Right atrium auricular region (tissue), 2 donors: ENCODE measurements around the gene LNX2. TPM values are rescaled to one million over a fixed set of nuclear protein-coding genes. Genes with fewer than 3 reads are reported as not detected.

Experiments used
- DNase-seq: peaks from one replicate; pipeline ENCODE4 v3.0.0-alpha.2; 2019; ENCODE audit warnings: low spot score
- H3K27ac ChIP-seq, 2 donors: fragments of 200-600 bp; sonication (generic); 1 replicate in 1 of 2; 2 replicates in 1 of 2; pipeline ENCODE4 v1.5.1; 2016 to 2019
- H3K27me3 ChIP-seq, 2 donors: fragments of 200-600 bp; sonication (generic); one replicate each; pipeline versions ENCODE4 v1.5.1 to v1.6.0; 2017 to 2019
- H3K36me3 ChIP-seq: fragments of 200-600 bp; sonication (generic); one replicate; pipeline ENCODE4 v1.5.1; 2016
- H3K4me1 ChIP-seq, 2 donors: fragments of 200-600 bp; sonication (generic); one replicate each; pipeline versions ENCODE4 v1.5.1 to v1.6.0; 2017 to 2019
- H3K4me3 ChIP-seq, 2 donors: fragments of 200-600 bp; sonication (generic); 1 replicate in 1 of 2; 2 replicates in 1 of 2; pipeline ENCODE4 v1.5.1; 2017 to 2019; ENCODE audit warnings: mild to moderate bottlenecking in 1 of 2, moderate library complexity in 1 of 2
- H3K9me3 ChIP-seq, 2 donors: fragments of 200-600 bp; sonication (generic); one replicate each; pipeline ENCODE4 v1.5.1; 2019
- total RNA-seq, 2 donors: library from RNA; depleted of rRNA; stranded (reverse); fragments of >200 nt; gene quantifications; one replicate each; pipeline ENCODE4 v1.1.0, GENCODE V29; 2016
- TF ChIP-seq, protein P1 (sequence below), 2 donors: fragments of 200-600 bp; sonication (generic); IDR thresholded peaks; one replicate each; pipeline ENCODE4 v1.5.1; 2019; ENCODE audit warnings: antibody characterized with exemption in 2 of 2

Gene LNX2
- total RNA-seq, 2 donors from 2014 or later: 13.0 to 15.2 TPM

GRCh38 chr13:27637289-27637626 lies 16.9 kb upstream of the LNX2 start:
- Histone ChIP-seq H3K27me3 (no peaks in the 10 kb centered on the region), H3K9me3 (no peaks in the 10 kb centered on the region), H3K4me3 (no peak overlapping the region), H3K36me3 (no peaks in the 10 kb centered on the region), H3K4me1 (peaks cover 0 to 30% of the 10 kb centered on the region in 2 donors), H3K27ac (no peak overlapping the region)
- no peak for DNase-seq
- TF ChIP-seq, protein P1, sequence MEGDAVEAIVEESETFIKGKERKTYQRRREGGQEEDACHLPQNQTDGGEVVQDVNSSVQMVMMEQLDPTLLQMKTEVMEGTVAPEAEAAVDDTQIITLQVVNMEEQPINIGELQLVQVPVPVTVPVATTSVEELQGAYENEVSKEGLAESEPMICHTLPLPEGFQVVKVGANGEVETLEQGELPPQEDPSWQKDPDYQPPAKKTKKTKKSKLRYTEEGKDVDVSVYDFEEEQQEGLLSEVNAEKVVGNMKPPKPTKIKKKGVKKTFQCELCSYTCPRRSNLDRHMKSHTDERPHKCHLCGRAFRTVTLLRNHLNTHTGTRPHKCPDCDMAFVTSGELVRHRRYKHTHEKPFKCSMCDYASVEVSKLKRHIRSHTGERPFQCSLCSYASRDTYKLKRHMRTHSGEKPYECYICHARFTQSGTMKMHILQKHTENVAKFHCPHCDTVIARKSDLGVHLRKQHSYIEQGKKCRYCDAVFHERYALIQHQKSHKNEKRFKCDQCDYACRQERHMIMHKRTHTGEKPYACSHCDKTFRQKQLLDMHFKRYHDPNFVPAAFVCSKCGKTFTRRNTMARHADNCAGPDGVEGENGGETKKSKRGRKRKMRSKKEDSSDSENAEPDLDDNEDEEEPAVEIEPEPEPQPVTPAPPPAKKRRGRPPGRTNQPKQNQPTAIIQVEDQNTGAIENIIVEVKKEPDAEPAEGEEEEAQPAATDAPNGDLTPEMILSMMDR (IDR thresholded peaks at IDR 0.05): no peak

DNA sequence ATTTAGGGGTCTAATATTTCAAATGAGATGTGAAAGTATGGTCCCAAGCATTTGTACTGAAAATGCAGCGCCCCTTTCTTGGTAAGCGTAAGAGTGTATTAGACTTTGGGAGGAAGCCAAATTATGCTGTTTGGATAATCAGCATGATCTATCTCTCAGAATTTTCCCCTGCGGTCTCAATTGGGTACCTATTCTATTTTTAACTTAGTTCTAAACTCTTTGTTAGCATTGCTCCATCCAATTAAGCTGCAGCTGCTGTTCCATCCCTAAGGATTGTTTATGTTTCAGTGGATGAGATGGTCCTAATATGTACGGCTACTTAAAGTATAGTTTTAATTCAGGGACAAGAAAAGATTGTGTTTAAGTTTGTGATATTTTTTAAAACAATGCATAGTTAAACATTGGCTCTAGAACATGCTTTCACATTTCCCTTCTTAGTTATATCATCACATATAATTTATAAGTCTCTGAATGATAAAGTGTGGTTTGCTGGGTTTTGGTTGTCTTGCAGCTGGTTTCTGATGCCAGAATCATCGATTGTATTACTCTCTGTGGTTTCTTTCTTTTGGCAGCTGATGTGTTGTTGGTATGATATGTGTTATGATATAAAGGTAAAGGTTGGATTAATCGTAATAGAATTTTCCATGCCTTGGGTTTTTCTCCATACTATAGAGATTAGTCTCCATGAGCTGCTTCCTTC lies 16.4 kb upstream of the LNX2 start:
- Histone ChIP-seq H3K27ac (no peak overlapping the region), H3K27me3 (no peaks in the 10 kb centered on the region), H3K4me3 (no peak overlapping the region), H3K4me1 (peaks cover 0 to 30% of the 10 kb centered on the region in 2 donors), H3K9me3 (no peaks in the 10 kb centered on the region), H3K36me3 (no peaks in the 10 kb centered on the region)
- DNase-seq: no peak
- TF ChIP-seq, protein P1 (IDR thresholded peaks at IDR 0.05): no peak

DNA sequence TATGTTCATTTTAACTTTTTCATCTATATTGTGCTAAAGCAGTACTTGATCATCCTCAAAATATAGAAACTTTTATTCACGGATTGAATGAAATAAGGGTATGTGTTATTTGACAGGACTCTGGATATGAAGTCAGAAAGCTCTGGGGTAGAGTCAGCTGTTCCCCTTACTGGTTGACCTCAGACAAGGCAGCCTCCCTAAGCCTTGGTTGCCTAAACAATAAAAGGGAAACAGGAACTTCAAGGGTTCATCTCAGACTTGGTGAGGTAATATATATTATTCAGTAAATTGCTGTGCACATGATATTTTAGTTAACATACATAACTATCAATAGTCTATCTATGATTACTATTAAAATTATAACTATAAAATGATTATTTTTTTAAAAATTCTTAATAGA lies 14.9 kb upstream of the LNX2 start:
- H3K9me3 ChIP-seq: no peaks in the 10 kb centered on the region
- no peak overlapping the region for H3K27ac ChIP-seq

DNA sequence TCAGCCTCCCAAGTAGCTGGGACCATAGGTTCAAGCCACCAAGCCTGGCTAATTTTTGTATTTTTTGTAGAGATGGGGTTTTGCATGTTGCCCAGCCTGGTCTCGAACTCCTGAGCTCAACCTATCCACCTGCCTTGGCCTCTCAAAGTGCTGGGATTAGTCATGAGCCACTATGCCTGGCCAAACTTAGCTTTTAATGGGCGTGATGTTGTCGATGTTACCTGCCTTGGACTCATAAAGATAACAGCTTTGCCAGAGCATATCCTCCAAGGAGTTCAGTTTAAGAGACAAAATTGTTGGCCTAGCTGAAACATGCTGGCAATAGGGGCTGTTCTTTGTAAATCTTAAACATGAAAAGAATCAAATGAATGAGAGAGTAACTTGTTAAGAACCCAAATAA lies 14.5 kb upstream of the LNX2 start:
- TF ChIP-seq, protein P1 (IDR thresholded peaks at IDR 0.05): no peak
- H3K4me1 ChIP-seq: peaks cover 0 to 30% of the 10 kb centered on the region in 2 donors
- H3K27me3 ChIP-seq: no peaks in the 10 kb centered on the region
- no peak for DNase-seq
- H3K9me3 ChIP-seq: no peaks in the 10 kb centered on the region
- H3K36me3 ChIP-seq: no peaks in the 10 kb centered on the region
- H3K4me3 ChIP-seq: no peak overlapping the region
- no peak overlapping the region for H3K27ac ChIP-seq

More for the DNA sequence above, 14.9 kb upstream of the LNX2 start:
- H3K4me3 ChIP-seq: no peak overlapping the region
- TF ChIP-seq, protein P1 (IDR thresholded peaks at IDR 0.05): no peak
- H3K36me3 ChIP-seq: no peaks in the 10 kb centered on the region
- no peak for DNase-seq
- H3K27me3 ChIP-seq: no peaks in the 10 kb centered on the region
- H3K4me1 ChIP-seq: peaks cover 0 to 30% of the 10 kb centered on the region in 2 donors

GRCh38 chr13:27634231-27634630 lies 13.9 kb upstream of the LNX2 start:
- H3K4me1 ChIP-seq: peaks cover 0 to 25% of the 10 kb centered on the region in 2 donors
- no peak overlapping the region for H3K4me3 ChIP-seq
- H3K9me3 ChIP-seq: no peaks in the 10 kb centered on the region
- H3K27me3 ChIP-seq: no peaks in the 10 kb centered on the region
- H3K27ac ChIP-seq: no peak overlapping the region
- H3K36me3 ChIP-seq: no peaks in the 10 kb centered on the region
- TF ChIP-seq, protein P1 (IDR thresholded peaks at IDR 0.05): no peak
- no peak for DNase-seq

DNA sequence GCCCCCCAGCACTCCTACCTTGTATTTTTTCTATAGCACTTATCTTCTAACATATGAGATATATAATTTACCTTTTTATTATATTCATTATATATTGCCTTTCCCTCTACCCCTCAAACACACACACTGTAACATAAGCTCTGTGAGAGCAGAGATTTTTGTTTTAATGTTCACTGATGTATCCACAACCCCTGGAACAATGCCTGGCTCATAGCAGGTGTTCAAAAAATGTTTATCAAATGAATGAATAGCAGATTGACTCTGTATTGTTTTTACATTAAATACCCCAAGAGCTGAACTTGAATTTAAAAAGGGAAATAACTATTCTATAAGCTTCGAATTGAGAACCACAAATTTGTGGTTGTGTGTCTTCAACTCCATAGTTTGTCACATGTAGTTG lies 12.3 kb upstream of the LNX2 start:
- no peak for DNase-seq
- Histone ChIP-seq H3K36me3 (no peaks in the 10 kb centered on the region), H3K27ac (no peak overlapping the region), H3K4me3 (no peak overlapping the region), H3K9me3 (no peaks in the 10 kb centered on the region), H3K27me3 (no peaks in the 10 kb centered on the region), H3K4me1 (peaks cover 0 to 10% of the 10 kb centered on the region in 2 donors)
- TF ChIP-seq, protein P1 (IDR thresholded peaks at IDR 0.05): no peak
